Lung (tissue), 12 donors: ENCODE results near the gene PCDH12. TPM values are rescaled to one million over a fixed set of nuclear protein-coding genes. Genes with fewer than 3 reads are reported as not detected.

Experiments used
- ATAC-seq: fragments of 200-7000 bp; cut with Tn5 transposase; one replicate; pipeline ENCODE4 v1.9.1; 2020; ENCODE audit warnings: moderate number of reproducible peaks; ENCODE audit not compliant: insufficient read depth, low FRiP score
- DNase-seq, 3 donors: peaks; one replicate each; pipeline ENCODE4 v3.0.0-alpha.2; 2013 to 2017
- H3K27ac ChIP-seq, 2 donors: one replicate each; pipeline ENCODE4 v1.5.1; 2013; ENCODE audit warnings: mild to moderate bottlenecking in 2 of 2, moderate library complexity in 2 of 2, control low read depth in 1 of 2, inconsistent platforms in 1 of 2, low read depth in 1 of 2, low read length in 1 of 2
- H3K27me3 ChIP-seq, 3 donors: one replicate each; pipeline ENCODE4 v1.5.1; 2013; ENCODE audit warnings: low read length in 2 of 3; ENCODE audit not compliant: control insufficient read depth in 3 of 3, insufficient read depth in 3 of 3
- H3K36me3 ChIP-seq, 4 donors: one replicate each; pipeline ENCODE4 v1.5.1; 2013; ENCODE audit warnings: low read length in 4 of 4, mild to moderate bottlenecking in 1 of 4, moderate library complexity in 1 of 4; ENCODE audit not compliant: control insufficient read depth in 4 of 4, insufficient read depth in 4 of 4
- H3K4me1 ChIP-seq, 5 donors: one replicate each; pipeline ENCODE4 v1.5.1; 2013; ENCODE audit warnings: low read length in 5 of 5, mild to moderate bottlenecking in 2 of 5, moderate library complexity in 1 of 5; ENCODE audit not compliant: control insufficient read depth in 5 of 5, insufficient read depth in 5 of 5
- H3K4me3 ChIP-seq: one replicate; pipeline ENCODE4 v1.5.1; 2013; ENCODE audit warnings: mild to moderate bottlenecking, control low read depth, moderate library complexity
- H3K9ac ChIP-seq, 2 donors: one replicate each; pipeline ENCODE4 v1.5.1; 2013; ENCODE audit warnings: low read length in 2 of 2, control low read depth in 1 of 2; ENCODE audit not compliant: insufficient read depth in 1 of 2
- H3K9me3 ChIP-seq, 4 donors: one replicate each; pipeline ENCODE4 v1.5.1; 2013; ENCODE audit warnings: low read length in 3 of 4, mild to moderate bottlenecking in 1 of 4, moderate library complexity in 1 of 4; ENCODE audit not compliant: control insufficient read depth in 4 of 4, insufficient read depth in 3 of 4
- CTCF ChIP-seq: IDR thresholded peaks from 2 replicates; pipeline ENCODE4 v1.5.1; 2012; ENCODE audit warnings: mild to moderate bottlenecking; ENCODE audit errors: control extremely low read depth, extremely low read depth
- WGBS, 2 donors: extraction: QIAGEN DNeasy Blood & Tissue Kit; methylation state at CpG; one replicate each; pipeline ENCODE4 v1.1.7; 2013; 5-methylcytosine and 5-hydroxymethylcytosine counted together
- polyA plus RNA-seq, 2 donors: library from polyadenylated mRNA; stranded (reverse); fragments of 200-250 nt; gene quantifications; one replicate each; pipeline ENCODE4 v1.2.1, GENCODE V29; 2013
- total RNA-seq, 2 donors: library from RNA; depleted of rRNA in 1 of 2; stranded (reverse); fragments of >200 nt in 1 of 2; gene quantifications; one replicate each; pipeline ENCODE4 v1.2.1, GENCODE V29; 2014 to 2021
- donor health status: control.
- donor health status: control.
- donor health status: Bipolar disorder and iron deficiency.
- donor health status: healthy.
- donor health status: DM: yes; HTN: yes; CAD: no.

PCDH12 gene
- total and polyA plus RNA-seq, 4 donors, result 3.9 to 34.2 (median 11.3) TPM

- H3K4me3 ChIP-seq, result no peak overlapping the region
- peaks cover 2 to 5% (median 4%) of the 10 kb centered on the region in 4 donors for H3K36me3 ChIP-seq
- H3K9me3 ChIP-seq, result no peaks in the 10 kb centered on the region
- H3K27ac ChIP-seq, result no peak overlapping the region
- H3K27me3 ChIP-seq, result peaks cover 0 to 11% (median 0%) of the 10 kb centered on the region in 3 donors
- DNase-seq, result no peak
- ATAC-seq, result no peak
- no peak for TF ChIP-seq CTCF
- no peak overlapping the region for H3K9ac ChIP-seq
- 88 to 91% methylated on average over 2 of the region's 2 CpGs for WGBS, 2 donors
- H3K4me1 ChIP-seq, result peaks cover 5 to 12% (median 5%) of the 10 kb centered on the region in 5 donors
Observed at GRCh38 chr5:141920771-141921170, 37.2 kb downstream of the PCDH12 start.

DNA sequence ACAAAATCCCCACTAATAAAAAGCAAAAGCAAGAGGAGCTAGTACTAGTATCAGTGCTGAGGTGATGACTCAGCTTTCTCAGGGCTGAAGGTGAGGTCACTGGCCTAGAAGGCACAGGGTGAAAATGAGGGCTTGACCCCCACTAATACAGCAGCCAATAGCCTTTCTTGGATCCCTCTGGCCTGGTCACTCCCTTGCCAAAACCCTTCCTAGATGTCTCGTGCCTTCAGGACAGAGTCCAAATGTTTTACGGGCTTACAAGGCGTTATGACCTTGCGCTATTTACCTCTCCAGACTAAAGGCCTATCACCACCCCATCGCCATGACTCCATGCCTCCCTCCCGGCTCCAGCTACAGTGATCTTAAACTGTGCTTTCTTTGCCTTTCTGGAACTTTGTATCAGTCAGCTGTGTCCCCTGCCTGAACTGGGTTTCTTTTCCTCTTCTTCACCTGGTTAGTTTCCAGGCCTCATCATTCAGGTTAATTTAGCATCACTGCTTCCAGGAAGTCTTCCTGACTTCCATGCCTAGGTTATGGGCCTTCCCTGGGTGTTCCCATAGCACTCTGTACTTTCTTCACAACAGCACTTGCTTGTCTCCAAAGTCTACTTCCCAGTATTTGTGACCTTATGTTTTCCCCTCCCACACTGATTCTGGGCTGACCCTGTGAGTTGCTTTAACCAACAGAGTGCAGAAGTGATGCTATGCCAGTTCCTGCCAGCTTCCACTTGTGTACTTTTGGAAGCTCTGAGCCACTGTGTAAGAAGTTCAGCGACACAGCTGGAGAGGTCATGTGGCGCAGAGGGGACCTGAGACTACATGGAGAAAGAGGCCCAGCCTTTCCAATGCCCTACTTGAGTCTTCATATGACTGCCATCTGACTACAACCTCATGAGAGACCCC lies 38.5 kb downstream of the PCDH12 start:
- DNase-seq (no peak), ATAC-seq (no peak)
- Histone ChIP-seq H3K27ac (no peak overlapping the region), H3K9me3 (no peaks in the 10 kb centered on the region), H3K36me3 (no peaks in the 10 kb centered on the region), H3K4me3 (no peak overlapping the region), H3K4me1 (peaks cover 3 to 11% (median 5%) of the 10 kb centered on the region in 5 donors), H3K9ac (no peak overlapping the region), H3K27me3 (peaks cover 0 to 11% (median 0%) of the 10 kb centered on the region in 3 donors)
- 92 to 94% methylated on average over 8 of the region's 8 CpGs for WGBS, 2 donors
- no peak for TF ChIP-seq CTCF

DNA sequence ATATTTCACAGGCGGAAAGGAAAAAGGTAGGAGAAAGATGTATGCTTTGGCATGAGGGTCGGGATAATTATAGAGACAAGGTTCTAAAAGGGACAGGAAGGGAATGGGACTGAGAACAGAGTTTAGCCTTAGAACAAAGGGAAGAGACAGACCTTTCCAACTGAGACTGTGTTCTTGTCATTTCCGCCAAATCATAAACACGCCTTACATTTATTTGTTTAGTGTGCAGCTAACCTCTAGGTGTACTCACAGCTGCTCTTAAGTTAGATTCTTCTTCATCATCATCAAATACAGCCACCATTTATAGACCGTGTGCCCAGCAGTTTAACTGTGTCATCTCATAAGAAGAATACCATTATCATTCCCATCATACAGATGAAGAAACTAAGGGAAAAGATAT lies 40.2 kb downstream of the PCDH12 start:
- Histone ChIP-seq H3K4me1 (peaks cover 0 to 14% (median 2%) of the 10 kb centered on the region in 5 donors), H3K27me3 (peaks cover 0 to 17% (median 7%) of the 10 kb centered on the region in 3 donors), H3K4me3 (no peak overlapping the region), H3K9ac (no peak overlapping the region), H3K36me3 (no peaks in the 10 kb centered on the region), H3K9me3 (peaks cover 0 to 2% (median 0%) of the 10 kb centered on the region in 4 donors), H3K27ac (no peak overlapping the region)
- no peak for ATAC-seq
- 91 to 92% methylated on average over 5 of the region's 5 CpGs for WGBS, 2 donors
- no peak for TF ChIP-seq CTCF
- no peak for DNase-seq
